ENCODE data around the gene PTPRO.

The PTPRO gene

DNA sequence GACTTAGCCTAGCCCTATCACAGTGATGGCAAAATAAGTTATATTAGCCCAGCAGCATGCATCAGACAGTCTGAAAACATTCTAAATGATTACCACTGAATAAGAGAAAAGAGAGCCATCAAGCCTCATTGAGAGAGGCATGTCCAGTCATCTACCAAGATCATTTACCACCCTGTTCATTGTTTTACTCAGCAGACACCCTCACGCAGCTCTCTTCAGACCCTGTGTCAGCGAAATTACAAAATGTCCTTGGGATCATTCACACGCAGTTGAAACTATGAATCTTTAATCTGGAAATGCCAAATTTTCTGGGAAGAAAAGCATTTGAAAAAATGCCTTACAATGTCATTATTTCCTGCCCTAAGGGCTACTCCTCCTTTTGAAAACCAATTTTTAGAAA is 89.5 kb downstream of the PTPRO start:
- H3K27ac ChIP-seq: no peak overlapping the region
- TF ChIP-seq, protein P1, sequence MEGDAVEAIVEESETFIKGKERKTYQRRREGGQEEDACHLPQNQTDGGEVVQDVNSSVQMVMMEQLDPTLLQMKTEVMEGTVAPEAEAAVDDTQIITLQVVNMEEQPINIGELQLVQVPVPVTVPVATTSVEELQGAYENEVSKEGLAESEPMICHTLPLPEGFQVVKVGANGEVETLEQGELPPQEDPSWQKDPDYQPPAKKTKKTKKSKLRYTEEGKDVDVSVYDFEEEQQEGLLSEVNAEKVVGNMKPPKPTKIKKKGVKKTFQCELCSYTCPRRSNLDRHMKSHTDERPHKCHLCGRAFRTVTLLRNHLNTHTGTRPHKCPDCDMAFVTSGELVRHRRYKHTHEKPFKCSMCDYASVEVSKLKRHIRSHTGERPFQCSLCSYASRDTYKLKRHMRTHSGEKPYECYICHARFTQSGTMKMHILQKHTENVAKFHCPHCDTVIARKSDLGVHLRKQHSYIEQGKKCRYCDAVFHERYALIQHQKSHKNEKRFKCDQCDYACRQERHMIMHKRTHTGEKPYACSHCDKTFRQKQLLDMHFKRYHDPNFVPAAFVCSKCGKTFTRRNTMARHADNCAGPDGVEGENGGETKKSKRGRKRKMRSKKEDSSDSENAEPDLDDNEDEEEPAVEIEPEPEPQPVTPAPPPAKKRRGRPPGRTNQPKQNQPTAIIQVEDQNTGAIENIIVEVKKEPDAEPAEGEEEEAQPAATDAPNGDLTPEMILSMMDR (IDR thresholded peaks at IDR 0.05): no peak
- no peak for TF ChIP-seq ZFX (IDR thresholded peaks at IDR 0.05; ENCODE audit: borderline replicate concordance)

GRCh38 chr12:15417691-15418090 is 95.4 kb downstream of the PTPRO start:
- no peak overlapping the region for H3K27ac ChIP-seq
- TF ChIP-seq ZFX (IDR thresholded peaks at IDR 0.05; ENCODE audit: borderline replicate concordance): no peak
- TF ChIP-seq, protein P1 (IDR thresholded peaks at IDR 0.05): no peak

GRCh38 chr12:15423629-15424028 is 101.3 kb downstream of the PTPRO start:
- TF ChIP-seq, protein P1 (IDR thresholded peaks at IDR 0.05): no peak
- TF ChIP-seq ZFX (IDR thresholded peaks at IDR 0.05; ENCODE audit: borderline replicate concordance): no peak
- no peak overlapping the region for H3K27ac ChIP-seq

DNA sequence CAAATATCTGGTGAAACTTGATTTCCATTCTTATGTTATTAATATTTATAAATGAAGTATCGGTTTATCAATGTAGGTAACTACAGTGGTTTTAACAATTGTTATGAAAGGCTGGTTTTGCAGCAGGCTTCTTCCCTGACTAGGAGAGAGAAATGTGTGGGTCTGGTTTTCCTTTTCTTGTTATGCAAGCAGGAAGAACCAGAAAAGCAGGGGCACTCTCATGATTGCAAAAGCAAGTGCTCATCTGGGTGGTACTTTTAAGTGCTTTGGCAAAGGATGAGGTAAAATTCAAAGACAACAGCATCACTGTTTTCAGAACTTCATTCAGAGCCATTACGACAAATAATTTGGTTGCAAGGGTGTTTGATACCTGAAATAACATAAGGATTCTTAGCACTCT is 105.6 kb downstream of the PTPRO start:
- TF ChIP-seq, protein P1 (IDR thresholded peaks at IDR 0.05): no peak
- TF ChIP-seq ZFX (IDR thresholded peaks at IDR 0.05; ENCODE audit: borderline replicate concordance): no peak
- H3K27ac ChIP-seq: no peak overlapping the region

- H3K27ac ChIP-seq: no peak overlapping the region
- TF ChIP-seq, protein P1 (IDR thresholded peaks at IDR 0.05): no peak
- TF ChIP-seq ZFX (IDR thresholded peaks at IDR 0.05; ENCODE audit: borderline replicate concordance): no peak
These were observed 106.3 kb downstream of the PTPRO start for GRCh38 chr12:15428632-15429031.

DNA sequence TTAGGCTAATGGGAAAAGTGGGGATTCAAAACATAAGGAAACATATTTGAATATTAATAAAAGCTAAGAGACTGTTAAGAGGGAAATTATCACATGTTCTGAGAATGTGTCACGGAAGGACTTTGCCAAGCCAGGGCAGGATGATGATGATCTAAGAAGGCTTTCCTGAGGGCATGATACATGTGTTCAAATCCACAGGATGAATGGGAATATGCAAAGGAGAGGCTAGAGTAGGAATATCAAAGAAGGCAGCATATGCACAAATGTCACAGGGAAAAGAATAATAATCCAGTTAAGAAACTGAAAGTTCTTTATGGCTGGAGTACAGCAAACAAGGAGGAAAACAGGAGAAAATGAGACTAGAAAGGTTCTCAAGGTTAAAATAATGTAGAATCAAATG is 107.0 kb downstream of the PTPRO start:
- TF ChIP-seq, protein P1 (IDR thresholded peaks at IDR 0.05): no peak
- no peak for TF ChIP-seq ZFX (IDR thresholded peaks at IDR 0.05; ENCODE audit: borderline replicate concordance)
- no peak overlapping the region for H3K27ac ChIP-seq

GRCh38 chr12:15435597-15435996 is 113.3 kb downstream of the PTPRO start:
- TF ChIP-seq, protein P1 (IDR thresholded peaks at IDR 0.05): no peak
- no peak for TF ChIP-seq ZFX (IDR thresholded peaks at IDR 0.05; ENCODE audit: borderline replicate concordance)

More at GRCh38 chr12:15435597-15435996, 113.3 kb downstream of the PTPRO start:
- H3K27ac ChIP-seq: no peak overlapping the region
